ENCODE measurements around the gene JOSD1.
A peak's percentile ranks its signal among the peaks of the same experiment; 100 is the strongest.

Gene JOSD1

DNA sequence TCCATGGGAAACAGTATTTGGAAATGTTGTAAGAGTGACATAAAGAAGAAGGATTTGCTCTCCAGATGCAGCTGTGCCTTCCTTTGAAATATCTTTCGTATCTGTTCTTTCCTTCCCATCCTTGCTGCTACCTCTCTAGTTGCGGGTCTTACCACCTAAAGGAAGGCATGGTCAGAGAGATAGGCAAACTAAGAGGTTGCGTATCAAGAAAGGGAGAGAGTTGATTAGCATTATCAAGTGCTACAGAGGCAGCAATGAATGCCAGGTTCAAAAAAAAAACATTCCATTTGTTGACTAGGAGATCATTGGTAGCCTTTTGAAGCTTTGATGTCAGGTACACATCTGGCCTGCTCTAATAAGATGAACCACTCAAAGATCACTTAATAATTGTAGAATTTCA is 9.6 kb upstream of the JOSD1 start:
- DNase-seq: no peak
- Histone ChIP-seq H4K5ac (ENCODE audit: low read length) (no peak overlapping the region), H3K9ac (ENCODE audit: low read length) (no peak overlapping the region), H3K27me3 (ENCODE audit: insufficient read depth, low read length, poor library complexity) (no peaks in the 10 kb centered on the region), H3K56ac (ENCODE audit: low read length) (no peak overlapping the region), H3K36me3 (ENCODE audit: control insufficient read depth, insufficient read depth, low read length) (no peaks in the 10 kb centered on the region), H2AK5ac (ENCODE audit: low read length) (no peak overlapping the region), H2BK15ac (replicated peaks; ENCODE audit: low read depth) (no peak overlapping the region), H3K4me2 (ENCODE audit: low read length) (no peak overlapping the region), H3K18ac (ENCODE audit: low read length) (no peak overlapping the region), H3K79me1 (ENCODE audit: low read length) (peaks cover 31% of the 10 kb centered on the region), H3K4me3 (ENCODE audit: low read length) (no peak overlapping the region), H3K4ac (ENCODE audit: low read depth, low read length) (no peak overlapping the region), H3K23ac (ENCODE audit: low read length) (no peak overlapping the region), H3K79me2 (ENCODE audit: control insufficient read depth, insufficient read depth, low read length) (peaks cover 75% of the 10 kb centered on the region), H4K8ac (ENCODE audit: low read depth, low read length) (no peak overlapping the region), H2BK5ac (ENCODE audit: low read length) (no peak overlapping the region), H3K4me1 (ENCODE audit: control insufficient read depth, low read depth, low read length) (peaks cover 37% of the 10 kb centered on the region), H3K27ac (ENCODE audit: low read depth, low read length) (no peak overlapping the region), H2BK120ac (ENCODE audit: low read depth, low read length) (no peak overlapping the region)
- WGBS (ENCODE audit: extremely low coverage, insufficient coverage, low lambda C conversion rate): no CpG with 5 or more reads among the region's 3 CpGs

DNA sequence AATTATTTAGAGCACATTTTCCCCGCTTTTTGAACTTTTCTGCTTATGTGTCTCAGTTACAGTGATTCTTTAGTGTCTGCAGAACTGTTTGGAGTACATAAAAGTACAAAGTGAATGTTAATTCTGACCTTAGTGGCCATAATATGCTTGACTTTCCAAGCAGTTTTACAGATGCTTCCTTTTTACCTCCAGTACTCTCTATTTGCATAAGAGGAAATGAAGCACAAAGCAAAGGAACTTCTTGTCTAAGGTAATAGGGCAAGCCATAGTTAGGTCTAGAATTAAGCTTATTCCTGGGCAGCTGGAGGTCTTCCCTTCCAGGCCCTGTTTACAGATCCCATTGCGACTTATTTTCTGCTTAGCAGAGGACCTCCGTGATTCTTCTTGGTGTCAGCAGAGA is 8.6 kb upstream of the JOSD1 start:
- Histone ChIP-seq H3K27me3 (ENCODE audit: insufficient read depth, low read length, poor library complexity) (no peaks in the 10 kb centered on the region), H3K23ac (ENCODE audit: low read length) (no peak overlapping the region), H4K5ac (ENCODE audit: low read length) (no peak overlapping the region), H3K79me1 (ENCODE audit: low read length) (peaks cover 21% of the 10 kb centered on the region), H2BK15ac (replicated peaks; ENCODE audit: low read depth) (no peak overlapping the region), H2BK5ac (ENCODE audit: low read length) (no peak overlapping the region), H3K4ac (ENCODE audit: low read depth, low read length) (no peak overlapping the region), H3K36me3 (ENCODE audit: control insufficient read depth, insufficient read depth, low read length) (no peaks in the 10 kb centered on the region), H3K4me2 (ENCODE audit: low read length) (no peak overlapping the region), H3K79me2 (ENCODE audit: control insufficient read depth, insufficient read depth, low read length) (peaks cover 64% of the 10 kb centered on the region), H3K9ac (ENCODE audit: low read length) (no peak overlapping the region), H3K27ac (ENCODE audit: low read depth, low read length) (no peak overlapping the region), H3K4me1 (ENCODE audit: control insufficient read depth, low read depth, low read length) (peaks cover 33% of the 10 kb centered on the region), H4K8ac (ENCODE audit: low read depth, low read length) (no peak overlapping the region), H3K56ac (ENCODE audit: low read length) (peak overlapping the region; percentile 26), H2AK5ac (ENCODE audit: low read length) (no peak overlapping the region), H2BK120ac (ENCODE audit: low read depth, low read length) (no peak overlapping the region), H3K4me3 (ENCODE audit: low read length) (no peak overlapping the region), H3K18ac (ENCODE audit: low read length) (no peak overlapping the region)
- WGBS (ENCODE audit: extremely low coverage, insufficient coverage, low lambda C conversion rate): no CpG with 5 or more reads among the region's 3 CpGs
- no peak for DNase-seq

DNA sequence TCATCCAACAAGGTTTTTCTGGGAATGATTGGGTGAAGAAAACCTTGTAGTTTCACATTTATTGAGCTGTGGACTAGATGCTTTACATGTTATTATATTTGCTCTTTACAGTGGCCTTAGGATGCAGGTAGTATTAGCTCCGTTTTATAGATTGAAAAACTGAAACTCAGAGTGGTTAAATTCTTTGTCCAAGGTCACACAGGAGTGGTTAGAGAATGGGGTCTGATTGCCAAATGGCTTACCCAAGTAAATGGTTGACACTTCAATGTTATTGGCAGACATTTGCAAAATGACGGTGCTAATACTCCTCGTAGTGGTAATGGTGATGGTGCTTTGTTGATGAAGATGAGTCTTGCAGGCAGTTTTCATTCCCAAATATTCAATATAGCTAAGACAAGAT is 7.2 kb upstream of the JOSD1 start:
- no peaks in the 10 kb centered on the region for H3K36me3 ChIP-seq (ENCODE audit: control insufficient read depth, insufficient read depth, low read length)
- no peak overlapping the region for H4K8ac ChIP-seq (ENCODE audit: low read depth, low read length)
- H2BK5ac ChIP-seq (ENCODE audit: low read length): no peak overlapping the region
- no peak overlapping the region for H3K4me3 ChIP-seq (ENCODE audit: low read length)
- no peak overlapping the region for H4K5ac ChIP-seq (ENCODE audit: low read length)
- no peak overlapping the region for H3K4me2 ChIP-seq (ENCODE audit: low read length)
- H3K56ac ChIP-seq (ENCODE audit: low read length): no peak overlapping the region
- WGBS (ENCODE audit: extremely low coverage, insufficient coverage, low lambda C conversion rate): no CpG with 5 or more reads among the region's 3 CpGs
- no peak overlapping the region for H3K27ac ChIP-seq (ENCODE audit: low read depth, low read length)
- H2AK5ac ChIP-seq (ENCODE audit: low read length): no peak overlapping the region
- no peak overlapping the region for H3K4ac ChIP-seq (ENCODE audit: low read depth, low read length)
- H3K27me3 ChIP-seq (ENCODE audit: insufficient read depth, low read length, poor library complexity): no peaks in the 10 kb centered on the region
- peaks cover 53% of the 10 kb centered on the region for H3K79me2 ChIP-seq (ENCODE audit: control insufficient read depth, insufficient read depth, low read length)
- no peak for DNase-seq
- H3K18ac ChIP-seq (ENCODE audit: low read length): no peak overlapping the region
- H3K9ac ChIP-seq (ENCODE audit: low read length): no peak overlapping the region
- peaks cover 23% of the 10 kb centered on the region for H3K4me1 ChIP-seq (ENCODE audit: control insufficient read depth, low read depth, low read length)
- H3K23ac ChIP-seq (ENCODE audit: low read length): no peak overlapping the region
- no peak overlapping the region for H2BK120ac ChIP-seq (ENCODE audit: low read depth, low read length)
- H3K79me1 ChIP-seq (ENCODE audit: low read length): peaks cover 16% of the 10 kb centered on the region
- H2BK15ac ChIP-seq (replicated peaks; ENCODE audit: low read depth): no peak overlapping the region

DNA sequence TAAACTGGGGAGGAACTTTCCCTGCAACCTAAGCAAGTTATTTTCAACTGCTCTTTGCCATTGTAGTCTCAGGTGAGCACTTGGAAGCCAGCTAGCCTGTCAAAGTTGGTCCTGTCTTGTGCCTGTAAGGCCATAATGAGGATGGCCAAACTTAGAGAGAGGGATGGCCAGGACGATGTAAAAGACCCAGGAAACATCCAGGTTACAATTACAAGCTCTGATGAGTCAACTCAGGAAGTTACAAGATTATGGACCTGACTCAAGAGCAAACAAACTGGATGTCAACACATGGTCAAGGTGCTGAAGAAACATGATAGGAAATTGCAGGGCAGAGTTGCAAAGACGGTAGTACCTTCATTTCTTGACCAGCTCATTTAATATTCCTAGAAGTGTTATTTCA is 6.6 kb upstream of the JOSD1 start:
- H4K8ac ChIP-seq (ENCODE audit: low read depth, low read length): no peak overlapping the region
- H2AK5ac ChIP-seq (ENCODE audit: low read length): no peak overlapping the region
- H3K9ac ChIP-seq (ENCODE audit: low read length): peak overlapping the region; percentile 82
- no peak overlapping the region for H3K23ac ChIP-seq (ENCODE audit: low read length)
- WGBS (ENCODE audit: extremely low coverage, insufficient coverage, low lambda C conversion rate): no CpG with 5 or more reads among the region's 2 CpGs
- peak overlapping the region; percentile 25 for H3K4me2 ChIP-seq (ENCODE audit: low read length)
- H3K36me3 ChIP-seq (ENCODE audit: control insufficient read depth, insufficient read depth, low read length): no peaks in the 10 kb centered on the region
- peaks cover 18% of the 10 kb centered on the region for H3K4me1 ChIP-seq (ENCODE audit: control insufficient read depth, low read depth, low read length)
- no peak overlapping the region for H3K18ac ChIP-seq (ENCODE audit: low read length)
- H3K27ac ChIP-seq (ENCODE audit: low read depth, low read length): no peak overlapping the region
- peaks cover 47% of the 10 kb centered on the region for H3K79me2 ChIP-seq (ENCODE audit: control insufficient read depth, insufficient read depth, low read length)
- H2BK120ac ChIP-seq (ENCODE audit: low read depth, low read length): no peak overlapping the region
- H3K4me3 ChIP-seq (ENCODE audit: low read length): no peak overlapping the region
- no peak overlapping the region for H2BK15ac ChIP-seq (replicated peaks; ENCODE audit: low read depth)
- peak; percentile 55 for DNase-seq
- no peak overlapping the region for H3K4ac ChIP-seq (ENCODE audit: low read depth, low read length)
- no peak overlapping the region for H2BK5ac ChIP-seq (ENCODE audit: low read length)
- no peak overlapping the region for H4K5ac ChIP-seq (ENCODE audit: low read length)
- H3K56ac ChIP-seq (ENCODE audit: low read length): peak overlapping the region; percentile 38
- no peaks in the 10 kb centered on the region for H3K27me3 ChIP-seq (ENCODE audit: insufficient read depth, low read length, poor library complexity)
- peaks cover 13% of the 10 kb centered on the region for H3K79me1 ChIP-seq (ENCODE audit: low read length)

DNA sequence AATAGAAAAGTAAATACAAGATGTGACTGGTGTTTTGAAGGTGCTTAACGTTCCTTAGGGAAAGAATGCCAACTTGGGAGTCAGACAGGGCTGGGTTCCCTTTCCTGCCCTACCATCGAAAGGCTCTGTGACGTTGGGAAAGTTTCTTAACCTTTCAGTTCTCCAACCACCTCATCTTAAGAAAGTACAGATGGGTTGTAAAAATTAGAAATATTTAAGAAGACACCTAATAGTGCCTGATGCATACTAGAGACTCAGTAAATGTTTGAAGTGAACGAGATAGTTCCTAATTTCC is 6.1 kb upstream of the JOSD1 start:
- Histone ChIP-seq H3K18ac (ENCODE audit: low read length) (no peak overlapping the region), H3K4me2 (ENCODE audit: low read length) (peak overlapping the region; percentile 32), H3K27ac (ENCODE audit: low read depth, low read length) (no peak overlapping the region), H3K36me3 (ENCODE audit: control insufficient read depth, insufficient read depth, low read length) (no peaks in the 10 kb centered on the region), H3K79me1 (ENCODE audit: low read length) (peaks cover 13% of the 10 kb centered on the region), H3K9ac (ENCODE audit: low read length) (peak overlapping the region; percentile 82), H3K27me3 (ENCODE audit: insufficient read depth, low read length, poor library complexity) (no peaks in the 10 kb centered on the region), H3K4me3 (ENCODE audit: low read length) (peak overlapping the region; percentile 21), H3K79me2 (ENCODE audit: control insufficient read depth, insufficient read depth, low read length) (peaks cover 47% of the 10 kb centered on the region), H3K56ac (ENCODE audit: low read length) (peak overlapping the region; percentile 93), H2AK5ac (ENCODE audit: low read length) (no peak overlapping the region), H3K4ac (ENCODE audit: low read depth, low read length) (no peak overlapping the region), H4K5ac (ENCODE audit: low read length) (no peak overlapping the region), H3K4me1 (ENCODE audit: control insufficient read depth, low read depth, low read length) (peaks cover 16% of the 10 kb centered on the region), H4K8ac (ENCODE audit: low read depth, low read length) (no peak overlapping the region), H2BK120ac (ENCODE audit: low read depth, low read length) (no peak overlapping the region), H2BK15ac (replicated peaks; ENCODE audit: low read depth) (no peak overlapping the region), H3K23ac (ENCODE audit: low read length) (no peak overlapping the region), H2BK5ac (ENCODE audit: low read length) (no peak overlapping the region)
- WGBS (ENCODE audit: extremely low coverage, insufficient coverage, low lambda C conversion rate): no CpG with 5 or more reads among the region's 4 CpGs
- peak; percentile 25 for DNase-seq

DNA sequence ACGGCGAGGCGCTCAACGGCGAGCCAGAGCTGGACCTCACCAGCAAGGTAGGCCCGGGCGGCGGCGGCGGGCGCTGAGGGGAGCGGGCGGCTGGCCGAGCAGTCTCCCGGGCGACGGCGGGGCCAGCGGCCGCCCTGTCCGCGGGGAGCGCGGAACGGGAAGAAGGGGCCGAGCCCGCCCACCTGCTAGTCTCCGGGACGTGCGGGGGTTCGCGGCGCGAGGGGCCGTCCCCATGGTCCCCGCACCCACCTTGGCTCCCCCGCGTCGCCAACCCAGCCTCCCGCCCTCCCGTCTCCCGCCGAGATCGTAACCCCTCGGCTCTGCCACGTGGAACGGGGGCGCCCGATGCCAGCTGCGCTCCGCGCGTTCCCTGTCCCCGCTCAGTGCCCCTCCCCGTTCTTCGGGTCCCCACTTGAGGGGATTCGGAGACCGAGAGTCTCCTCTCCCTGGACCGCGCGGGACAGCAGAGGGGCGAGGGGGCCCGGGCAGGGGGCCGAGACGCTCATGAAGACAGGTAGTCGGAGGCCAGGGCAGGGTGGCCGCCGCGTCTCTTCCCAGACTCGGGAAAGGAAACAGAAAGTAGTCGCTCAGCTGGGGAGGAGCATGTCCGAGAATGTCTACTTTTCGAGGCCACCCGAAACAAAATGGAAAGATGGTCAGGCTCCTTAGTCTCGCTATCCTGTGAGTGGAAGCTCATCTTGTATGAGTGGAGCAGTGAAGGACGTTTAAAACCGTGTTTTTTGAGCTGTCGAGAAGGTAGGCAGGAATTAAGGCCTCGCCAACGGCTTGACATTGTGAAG is 5.6 kb upstream of the JOSD1 start:
- H3K23ac ChIP-seq (ENCODE audit: low read length): no peak overlapping the region
- H4K8ac ChIP-seq (ENCODE audit: low read depth, low read length): peak overlapping the region; percentile 43
- peak overlapping the region; percentile 62 for H3K27ac ChIP-seq (ENCODE audit: low read depth, low read length)
- peak overlapping the region; percentile 93 for H3K56ac ChIP-seq (ENCODE audit: low read length)
- no peak overlapping the region for H2BK5ac ChIP-seq (ENCODE audit: low read length)
- H3K9ac ChIP-seq (ENCODE audit: low read length): peak overlapping the region; percentile 82
- H3K79me2 ChIP-seq (ENCODE audit: control insufficient read depth, insufficient read depth, low read length): peaks cover 47% of the 10 kb centered on the region
- no CpG with 5 or more reads among the region's 80 CpGs for WGBS (ENCODE audit: extremely low coverage, insufficient coverage, low lambda C conversion rate)
- DNase-seq: peak; percentile 31
- H2BK120ac ChIP-seq (ENCODE audit: low read depth, low read length): no peak overlapping the region
- H3K4me1 ChIP-seq (ENCODE audit: control insufficient read depth, low read depth, low read length): peaks cover 16% of the 10 kb centered on the region
- H4K5ac ChIP-seq (ENCODE audit: low read length): no peak overlapping the region
- H3K27me3 ChIP-seq (ENCODE audit: insufficient read depth, low read length, poor library complexity): no peaks in the 10 kb centered on the region
- peak overlapping the region; percentile 44 for H3K4ac ChIP-seq (ENCODE audit: low read depth, low read length)
- peaks cover 13% of the 10 kb centered on the region for H3K79me1 ChIP-seq (ENCODE audit: low read length)
- peak overlapping the region; percentile 32 for H3K4me2 ChIP-seq (ENCODE audit: low read length)
- no peak overlapping the region for H2BK15ac ChIP-seq (replicated peaks; ENCODE audit: low read depth)
- H3K36me3 ChIP-seq (ENCODE audit: control insufficient read depth, insufficient read depth, low read length): no peaks in the 10 kb centered on the region
- no peak overlapping the region for H2AK5ac ChIP-seq (ENCODE audit: low read length)
- peak overlapping the region; percentile 86 for H3K18ac ChIP-seq (ENCODE audit: low read length)
- H3K4me3 ChIP-seq (ENCODE audit: low read length): peak overlapping the region; percentile 21
